ENCODE results near the gene GPR18.

The GPR18 gene

DNA sequence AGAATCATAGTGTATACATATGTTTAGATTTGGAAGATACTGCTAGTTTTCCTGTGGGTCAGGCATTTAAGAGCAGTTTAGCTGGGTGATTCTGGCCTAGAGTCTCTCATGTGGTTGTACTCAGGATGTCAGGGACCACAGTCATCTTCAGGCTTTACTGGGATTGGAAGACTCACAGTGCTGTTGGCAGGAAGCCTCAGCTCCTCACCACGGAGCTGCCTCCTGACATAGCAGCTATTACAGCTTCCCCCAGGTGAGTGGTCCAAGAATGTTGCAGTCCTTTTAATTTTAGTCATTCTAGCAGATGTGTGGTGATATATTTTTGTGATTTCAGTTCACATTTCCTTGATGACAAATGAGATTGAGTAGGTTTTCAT lies 16.9 kb upstream of the GPR18 start:
- Histone ChIP-seq H3K4me1 (ENCODE audit: low read length) (no peaks in the 10 kb centered on the region), H3K27ac (ENCODE audit: low read length) (no peak overlapping the region), H4K20me1 (ENCODE audit: insufficient read depth, low read length) (no peaks in the 10 kb centered on the region), H3K27me3 (replicated peaks; ENCODE audit: insufficient read depth, low read length) (no peaks in the 10 kb centered on the region), H3K4me2 (ENCODE audit: low read depth, low read length) (no peak overlapping the region), H3K9me2 (replicated peaks; ENCODE audit: insufficient read depth, low read length) (no peaks in the 10 kb centered on the region), H3F3A (ENCODE audit: insufficient read depth, low read length) (no peaks in the 10 kb centered on the region), H2AFZ (ENCODE audit: low read length) (no peak overlapping the region), H3K4me3 (ENCODE audit: low read length) (no peak overlapping the region), H3K79me2 (ENCODE audit: low read length) (no peaks in the 10 kb centered on the region), H3K36me3 (replicated peaks; ENCODE audit: insufficient read depth, low read length) (no peaks in the 10 kb centered on the region), H3K9ac (ENCODE audit: low read length) (no peak overlapping the region), H3K9me3 (replicated peaks; ENCODE audit: insufficient read depth, low read length) (no peaks in the 10 kb centered on the region)
- peak; percentile 21 for DNase-seq
- TF ChIP-seq, protein P1, sequence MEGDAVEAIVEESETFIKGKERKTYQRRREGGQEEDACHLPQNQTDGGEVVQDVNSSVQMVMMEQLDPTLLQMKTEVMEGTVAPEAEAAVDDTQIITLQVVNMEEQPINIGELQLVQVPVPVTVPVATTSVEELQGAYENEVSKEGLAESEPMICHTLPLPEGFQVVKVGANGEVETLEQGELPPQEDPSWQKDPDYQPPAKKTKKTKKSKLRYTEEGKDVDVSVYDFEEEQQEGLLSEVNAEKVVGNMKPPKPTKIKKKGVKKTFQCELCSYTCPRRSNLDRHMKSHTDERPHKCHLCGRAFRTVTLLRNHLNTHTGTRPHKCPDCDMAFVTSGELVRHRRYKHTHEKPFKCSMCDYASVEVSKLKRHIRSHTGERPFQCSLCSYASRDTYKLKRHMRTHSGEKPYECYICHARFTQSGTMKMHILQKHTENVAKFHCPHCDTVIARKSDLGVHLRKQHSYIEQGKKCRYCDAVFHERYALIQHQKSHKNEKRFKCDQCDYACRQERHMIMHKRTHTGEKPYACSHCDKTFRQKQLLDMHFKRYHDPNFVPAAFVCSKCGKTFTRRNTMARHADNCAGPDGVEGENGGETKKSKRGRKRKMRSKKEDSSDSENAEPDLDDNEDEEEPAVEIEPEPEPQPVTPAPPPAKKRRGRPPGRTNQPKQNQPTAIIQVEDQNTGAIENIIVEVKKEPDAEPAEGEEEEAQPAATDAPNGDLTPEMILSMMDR (IDR thresholded peaks at IDR 0.05; ENCODE audit: low read length), result no peak
- TF ChIP-seq EZH2 (optimal IDR thresholded peaks at IDR 0.05; ENCODE audit: low read depth, low read length) (no peak), EZH2phosphoT487 (IDR thresholded peaks at IDR 0.05; ENCODE audit: low read length) (no peak)

DNA sequence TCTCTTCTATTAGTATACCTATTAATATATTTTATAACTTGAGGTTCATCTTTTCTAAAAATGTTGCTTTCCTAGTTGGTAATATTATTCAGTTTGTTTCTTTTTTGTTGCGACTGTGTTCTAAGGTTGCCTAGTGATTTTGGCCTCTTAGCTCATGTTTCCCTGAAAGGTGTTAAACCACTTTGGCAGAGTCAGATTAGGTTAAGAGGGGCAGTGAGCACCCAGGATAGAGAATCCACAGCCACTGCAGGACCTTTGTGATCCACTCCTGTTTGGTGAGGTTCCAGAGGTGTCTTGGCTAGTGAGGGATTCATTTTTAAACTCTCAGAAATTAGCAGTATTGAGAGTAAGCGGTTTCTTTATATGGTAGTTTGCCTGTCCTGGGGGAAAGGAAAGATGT lies 14.9 kb upstream of the GPR18 start:
- Histone ChIP-seq H3K9ac (ENCODE audit: low read length) (no peak overlapping the region), H3K4me2 (ENCODE audit: low read depth, low read length) (no peak overlapping the region), H3K27ac (ENCODE audit: low read length) (no peak overlapping the region), H3K79me2 (ENCODE audit: low read length) (no peaks in the 10 kb centered on the region), H3K4me3 (ENCODE audit: low read length) (no peak overlapping the region), H3F3A (ENCODE audit: insufficient read depth, low read length) (no peaks in the 10 kb centered on the region), H3K36me3 (replicated peaks; ENCODE audit: insufficient read depth, low read length) (no peaks in the 10 kb centered on the region), H3K9me2 (replicated peaks; ENCODE audit: insufficient read depth, low read length) (no peaks in the 10 kb centered on the region), H3K27me3 (replicated peaks; ENCODE audit: insufficient read depth, low read length) (no peaks in the 10 kb centered on the region), H3K4me1 (ENCODE audit: low read length) (no peaks in the 10 kb centered on the region), H4K20me1 (ENCODE audit: insufficient read depth, low read length) (no peaks in the 10 kb centered on the region), H2AFZ (ENCODE audit: low read length) (no peak overlapping the region), H3K9me3 (replicated peaks; ENCODE audit: insufficient read depth, low read length) (no peaks in the 10 kb centered on the region)
- no peak for DNase-seq
- TF ChIP-seq EZH2phosphoT487 (IDR thresholded peaks at IDR 0.05; ENCODE audit: low read length), result no peak
- TF ChIP-seq, protein P1 (IDR thresholded peaks at IDR 0.05; ENCODE audit: low read length), result no peak

DNA sequence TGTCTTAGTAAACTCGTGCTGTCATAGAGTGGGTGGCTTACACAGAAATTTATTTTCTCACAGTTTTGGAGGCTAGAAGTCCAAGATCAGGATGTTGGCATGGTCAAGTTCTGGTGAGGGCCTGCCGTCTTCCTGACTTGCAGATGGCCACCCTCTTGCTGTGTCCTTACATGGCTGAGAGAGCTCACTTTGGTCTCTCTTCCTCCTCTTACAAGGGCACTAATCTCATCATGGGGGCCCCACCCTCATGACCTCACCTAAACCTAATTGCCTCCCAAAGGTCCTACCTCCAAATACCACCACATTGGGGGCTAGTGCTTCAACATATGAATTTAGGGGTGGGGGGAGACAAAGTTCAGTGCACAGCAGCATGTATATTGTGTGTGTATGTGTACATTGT lies 14.3 kb upstream of the GPR18 start:
- no peaks in the 10 kb centered on the region for H4K20me1 ChIP-seq (ENCODE audit: insufficient read depth, low read length)
- H3K79me2 ChIP-seq (ENCODE audit: low read length), result no peaks in the 10 kb centered on the region
- no peak overlapping the region for H3K4me2 ChIP-seq (ENCODE audit: low read depth, low read length)
- H3K36me3 ChIP-seq (replicated peaks; ENCODE audit: insufficient read depth, low read length), result no peaks in the 10 kb centered on the region
- H3K27ac ChIP-seq (ENCODE audit: low read length), result no peak overlapping the region
- no peaks in the 10 kb centered on the region for H3K27me3 ChIP-seq (replicated peaks; ENCODE audit: insufficient read depth, low read length)
- H3K4me3 ChIP-seq (ENCODE audit: low read length), result no peak overlapping the region
- H3K9me2 ChIP-seq (replicated peaks; ENCODE audit: insufficient read depth, low read length), result no peaks in the 10 kb centered on the region
- TF ChIP-seq, protein P1 (IDR thresholded peaks at IDR 0.05; ENCODE audit: low read length), result no peak
- no peak for TF ChIP-seq EZH2phosphoT487 (IDR thresholded peaks at IDR 0.05; ENCODE audit: low read length)
- no peak for TF ChIP-seq EZH2 (optimal IDR thresholded peaks at IDR 0.05; ENCODE audit: low read depth, low read length)
- H3K9me3 ChIP-seq (replicated peaks; ENCODE audit: insufficient read depth, low read length), result no peaks in the 10 kb centered on the region
- no peak overlapping the region for H2AFZ ChIP-seq (ENCODE audit: low read length)
- H3K4me1 ChIP-seq (ENCODE audit: low read length), result no peaks in the 10 kb centered on the region
- DNase-seq, result no peak
- no peaks in the 10 kb centered on the region for H3F3A ChIP-seq (ENCODE audit: insufficient read depth, low read length)
- H3K9ac ChIP-seq (ENCODE audit: low read length), result no peak overlapping the region
